Measurements from ENCODE around the gene DPPA3. TPM values are rescaled to one million over a fixed set of nuclear protein-coding genes. Genes with fewer than 3 reads are reported as not detected.

Gene DPPA3
- not detected in 2 replicates for total RNA-seq

GRCh38 chr12:7711133-7711532 lies at the start of gene DPPA3:
Gene DPPA3 (plus strand): TSS chr12:7711433. CDS start chr12:7711571, 138 bp downstream.

GRCh38 chr12:7695566-7696197 lies 15.6 kb upstream of the DPPA3 start, which contains the start of gene GDF3:
Gene GDF3 (minus strand): TSS chr12:7695775. CDS start chr12:7695728, 47 bp downstream.

GRCh38 chr12:7747246-7747645 lies 36.0 kb downstream of the DPPA3 start, which contains the start of gene CLEC4C:
Gene CLEC4C (minus strand): TSS chr12:7747375. CDS start chr12:7747348, 27 bp downstream.

Other genes with a start within 250 kb of the DPPA3 start
- gene CD163, start 207.7 kb upstream of the DPPA3 start, total RNA-seq, result not detected in 2 replicates
- gene APOBEC1, start 45.5 kb upstream of the DPPA3 start, total RNA-seq, result not detected in 2 replicates
- gene GDF3, start 15.7 kb upstream of the DPPA3 start, total RNA-seq, result not detected in 2 replicates
- not detected in 2 replicates for gene CLEC4C, start 35.9 kb downstream of the DPPA3 start, total RNA-seq
- not detected in 2 replicates for gene NANOGNB, start 53.8 kb downstream of the DPPA3 start, total RNA-seq
- under 0.01 TPM in 1 of 2 replicates, not detected in the other for gene NANOG, start 78.0 kb downstream of the DPPA3 start, total RNA-seq
- gene SLC2A14, start 161.5 kb downstream of the DPPA3 start, total RNA-seq, result under 0.01 TPM in 1 of 2 replicates, not detected in the other
- 30.1 and 47.4 TPM in 2 replicates for gene SLC2A3, start 224.8 kb downstream of the DPPA3 start, total RNA-seq

Measured in bronchial smooth muscle cell (primary cell).